Measurements from ENCODE around the gene UCP1.

The UCP1 gene

GRCh38 chr4:140533951-140534480, 34.7 kb downstream of the UCP1 start (continued):
- TF ChIP-seq ESRRG (CRISPR knock-in tag; IDR thresholded peaks at IDR 0.05) (no peak), CREB5 (CRISPR knock-in tag; IDR thresholded peaks at IDR 0.05; ENCODE audit: low read depth) (no peak), ZNF565 (CRISPR knock-in tag; conservative IDR thresholded peaks at IDR 0.05; ENCODE audit: low read depth) (no peak), ISL1 (CRISPR knock-in tag; IDR thresholded peaks at IDR 0.05) (no peak)

GRCh38 chr4:140529434-140529833, 39.3 kb downstream of the UCP1 start:
- no peak for ATAC-seq
- no peak for TF ChIP-seq PATZ1 (CRISPR knock-in tag; IDR thresholded peaks at IDR 0.05; ENCODE audit: borderline replicate concordance)
- no peak for TF ChIP-seq OSR1 (CRISPR knock-in tag; IDR thresholded peaks at IDR 0.05)
- TF ChIP-seq TSHZ2 (CRISPR knock-in tag; IDR thresholded peaks at IDR 0.05): no peak; the same call in 1 of the 2 replicates
- TF ChIP-seq PPARA (CRISPR knock-in tag; IDR thresholded peaks at IDR 0.05; ENCODE audit: borderline replicate concordance): no peak
- TF ChIP-seq GLIS3 (CRISPR knock-in tag; IDR thresholded peaks at IDR 0.05): no peak
- no peak for TF ChIP-seq ZNF8 (CRISPR knock-in tag; IDR thresholded peaks at IDR 0.05)
- no peak for TF ChIP-seq CREB5 (CRISPR knock-in tag; IDR thresholded peaks at IDR 0.05; ENCODE audit: low read depth)
- no peak for TF ChIP-seq CSRNP3 (CRISPR knock-in tag; IDR thresholded peaks at IDR 0.05)

GRCh38 chr4:140523857-140524742, 44.7 kb downstream of the UCP1 start, which contains the start of gene ELMOD2:
TSS of gene ELMOD2 (plus strand) at chr4:140524168. CDS start at chr4:140525429, 1,261 bp downstream.
- peak; percentile 53; the same call in 1 of the 2 replicates for TF ChIP-seq ZFP3 (CRISPR knock-in tag; IDR thresholded peaks at IDR 0.05)
- no peak for TF ChIP-seq CREB5 (CRISPR knock-in tag; IDR thresholded peaks at IDR 0.05; ENCODE audit: low read depth)
- 0 out of 2 replicates have a peak, but pooled peaks have one; percentile 24 for TF ChIP-seq CSDC2 (CRISPR knock-in tag; IDR thresholded peaks at IDR 0.05)
- peak; percentile 46; the same call in 1 of the 2 replicates for TF ChIP-seq TSHZ2 (CRISPR knock-in tag; IDR thresholded peaks at IDR 0.05)
- ATAC-seq: peak; percentile 100
